Lung microvascular endothelial cell (primary cell): ENCODE results near the gene MAP2K5. TPM values are rescaled to one million over a fixed set of nuclear protein-coding genes. Genes with fewer than 3 reads are reported as not detected.

Experiments used
- DNase-seq, 2 donors: peaks; one replicate each; pipeline versions ENCODE4 v3.0.0 to v3.0.0-alpha.2; 2010; ENCODE audit warnings: low read depth in 2 of 2
- total RNA-seq: library from RNA; depleted of rRNA; stranded (reverse); fragments of >200 nt; gene quantifications from 2 replicates; pipeline ENCODE4 v1.2.1, GENCODE V29; 2014

Gene MAP2K5
- total RNA-seq, 1 donor from 2014 or later, result 2.8 TPM

- no peak for DNase-seq
Observed at GRCh38 chr15:67803996-67804843, 261.7 kb downstream of the MAP2K5 start.

DNA sequence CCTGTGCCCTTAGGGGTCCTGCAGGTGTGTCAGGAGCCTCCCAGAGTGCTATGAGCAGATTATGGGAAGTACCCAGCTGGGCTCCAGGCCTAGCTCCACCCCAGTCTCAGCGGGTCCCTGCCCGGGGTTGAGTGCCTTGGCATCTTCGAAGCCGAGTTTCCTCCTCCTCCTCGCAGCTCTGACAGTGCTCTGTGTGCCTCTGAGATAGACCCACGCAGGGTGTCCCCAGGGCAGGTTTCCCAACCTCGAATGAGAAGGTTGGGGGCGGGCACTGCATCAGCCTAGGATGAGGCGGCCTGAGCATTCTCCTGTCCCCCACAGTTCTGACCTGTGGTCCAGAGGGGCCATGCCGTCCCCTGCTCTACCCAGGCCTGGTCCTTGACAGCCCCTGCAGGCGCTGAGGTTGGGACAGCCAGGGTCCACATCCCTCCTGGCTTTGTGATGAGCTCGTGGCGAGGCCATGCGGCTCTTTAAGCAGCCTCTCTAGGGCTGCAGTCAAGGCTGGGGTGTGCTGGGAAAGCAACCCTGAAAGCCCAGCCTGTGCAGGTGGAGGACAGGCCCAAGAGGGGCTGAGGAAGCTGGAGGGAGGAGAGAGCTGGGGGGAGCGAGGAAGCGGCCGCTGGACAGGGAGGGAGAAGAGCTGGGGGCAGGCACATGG, 262.6 kb downstream of the MAP2K5 start:
- no peak for DNase-seq

GRCh38 chr15:67805666-67806516, 263.4 kb downstream of the MAP2K5 start:
- no peak for DNase-seq

DNA sequence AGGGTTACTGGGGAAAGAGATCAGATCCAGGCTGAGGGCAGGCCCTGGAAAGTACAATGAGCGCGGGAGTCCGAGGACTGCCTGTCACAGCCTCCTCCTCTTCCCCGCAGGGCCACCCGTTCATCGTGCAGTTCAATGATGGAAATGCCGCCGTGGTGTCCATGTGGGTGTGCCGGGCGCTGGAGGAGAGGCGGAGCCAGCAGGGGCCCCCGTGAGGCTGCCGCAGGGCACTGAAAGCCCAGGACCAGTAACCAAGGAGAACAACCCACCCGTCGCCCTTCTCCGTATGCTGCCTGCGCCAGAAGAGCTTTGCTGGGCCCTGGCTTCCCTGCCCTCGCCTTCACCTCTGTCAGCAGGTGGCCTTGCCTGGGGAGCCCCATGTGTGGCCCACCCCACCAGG, 264.0 kb downstream of the MAP2K5 start:
- no peak for DNase-seq

DNA sequence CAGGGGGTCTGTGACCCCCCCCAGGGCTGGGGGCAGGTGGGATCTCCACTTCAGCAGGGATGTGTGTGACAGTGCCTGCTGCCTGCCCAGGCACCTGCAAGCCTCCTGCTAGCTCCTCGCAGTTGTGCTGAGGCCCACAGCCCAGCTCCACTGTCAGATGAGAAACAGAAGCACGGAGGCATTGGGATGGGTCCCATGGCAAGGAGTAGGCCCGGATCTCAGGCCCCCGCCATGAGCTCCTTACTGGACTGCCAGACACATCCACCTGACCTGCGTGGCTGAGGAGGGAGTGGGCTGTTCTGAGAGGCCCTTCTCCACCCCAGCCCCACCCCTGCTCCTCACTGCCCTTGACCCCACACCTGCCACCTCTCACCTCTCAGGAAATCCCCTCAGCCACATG, 264.6 kb downstream of the MAP2K5 start:
- no peak for DNase-seq

DNA sequence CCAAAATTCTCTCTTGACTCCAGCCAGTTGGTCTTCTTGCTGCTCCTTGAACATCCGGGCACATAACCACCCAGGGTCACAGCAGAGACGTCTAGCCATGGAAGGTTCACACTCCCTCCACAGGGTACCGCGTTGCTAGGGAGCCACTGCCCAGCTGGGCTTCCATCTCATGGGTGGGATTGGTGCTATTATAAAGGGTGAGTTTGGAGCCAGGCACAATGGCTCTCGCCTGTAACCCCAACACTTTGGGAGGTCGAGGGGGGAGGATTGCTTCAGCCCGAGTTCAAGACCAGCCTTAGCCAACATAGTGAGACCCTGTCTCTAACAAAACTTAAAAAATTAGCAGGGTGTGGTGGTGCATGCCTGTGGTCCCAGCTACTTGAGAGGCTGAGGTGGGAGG, 265.3 kb downstream of the MAP2K5 start:
- no peak for DNase-seq

DNA sequence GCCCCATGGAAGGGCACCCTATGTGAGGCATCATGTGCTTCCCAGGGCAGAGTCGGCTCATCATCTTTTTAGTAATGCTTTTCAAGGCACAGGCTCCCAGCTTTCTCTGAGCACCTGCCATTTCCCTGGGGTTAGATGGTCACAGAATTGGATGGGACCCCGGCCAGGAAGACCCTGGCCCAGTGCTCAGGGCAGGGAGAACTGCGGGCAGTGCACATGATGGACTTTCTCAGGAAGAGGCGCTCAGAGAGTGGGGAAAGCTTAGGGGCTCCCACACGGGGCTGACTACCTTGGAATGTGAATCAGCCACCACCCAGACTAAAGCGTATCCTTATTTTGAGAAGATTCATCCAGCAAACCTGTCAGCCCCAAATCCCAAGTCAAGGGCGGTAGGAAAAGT, 266.3 kb downstream of the MAP2K5 start:
- no peak for DNase-seq

DNA sequence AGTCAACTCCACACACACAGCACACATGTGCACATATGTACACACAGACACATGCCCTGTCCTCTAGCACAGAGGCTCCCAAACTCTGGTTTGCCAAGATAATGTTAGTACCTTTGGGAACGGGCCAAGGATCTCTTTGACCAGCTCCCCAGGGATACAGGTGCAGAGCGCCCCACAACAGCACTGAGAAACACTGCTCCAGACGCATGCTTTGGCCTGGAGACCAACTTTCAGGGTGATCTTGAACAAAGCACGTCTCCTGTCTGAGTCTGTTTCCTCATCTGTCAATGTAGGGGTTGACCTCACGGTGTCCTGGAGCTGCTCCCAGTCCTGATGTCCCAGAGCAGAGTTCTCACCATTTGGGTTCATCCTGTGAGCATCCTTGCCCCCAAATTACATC, 266.9 kb downstream of the MAP2K5 start:
- no peak for DNase-seq

DNA sequence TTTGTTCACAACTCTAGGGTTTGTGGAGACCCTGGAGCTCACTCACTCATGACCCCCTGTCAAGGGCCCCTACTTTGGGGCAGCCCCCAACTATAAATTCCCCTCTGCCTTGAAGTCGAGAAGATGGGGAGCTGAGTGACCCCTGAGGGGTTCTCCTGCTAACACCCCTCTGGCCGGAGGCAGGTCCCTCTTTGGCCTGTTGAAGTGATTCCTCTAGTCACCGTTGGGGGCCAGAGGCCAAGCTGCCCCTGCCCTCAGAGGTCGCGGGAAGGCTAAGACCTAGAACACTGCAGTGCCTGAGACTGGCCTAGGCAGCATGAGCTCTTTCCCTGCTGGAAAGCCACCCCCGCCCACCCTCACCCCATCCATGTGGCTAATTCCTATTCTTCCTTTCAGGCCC, 267.4 kb downstream of the MAP2K5 start:
- DNase-seq, result no peak

DNA sequence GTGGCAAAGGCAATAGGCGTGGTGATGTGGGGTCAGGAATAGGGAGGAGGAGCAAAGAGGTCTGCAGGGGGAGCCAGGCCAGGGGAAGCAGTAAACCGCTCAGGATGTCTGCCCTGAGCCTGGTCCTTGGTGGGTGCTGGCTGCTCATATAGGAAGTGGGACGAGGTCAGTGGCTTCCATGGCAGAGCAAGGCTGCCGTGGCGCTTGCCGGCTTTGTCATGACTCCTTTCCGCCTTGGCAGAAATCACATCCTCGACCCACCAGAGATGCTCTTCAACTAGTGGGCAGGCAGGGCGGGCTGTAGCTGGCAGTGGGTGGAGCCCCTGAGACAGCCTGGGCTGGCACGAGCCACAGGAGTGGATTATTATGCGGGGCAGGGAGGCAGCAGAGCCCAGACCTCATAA, 269.7 kb downstream of the MAP2K5 start:
- DNase-seq, result no peak

GRCh38 chr15:67813104-67813634, 270.7 kb downstream of the MAP2K5 start:
- no peak for DNase-seq

DNA sequence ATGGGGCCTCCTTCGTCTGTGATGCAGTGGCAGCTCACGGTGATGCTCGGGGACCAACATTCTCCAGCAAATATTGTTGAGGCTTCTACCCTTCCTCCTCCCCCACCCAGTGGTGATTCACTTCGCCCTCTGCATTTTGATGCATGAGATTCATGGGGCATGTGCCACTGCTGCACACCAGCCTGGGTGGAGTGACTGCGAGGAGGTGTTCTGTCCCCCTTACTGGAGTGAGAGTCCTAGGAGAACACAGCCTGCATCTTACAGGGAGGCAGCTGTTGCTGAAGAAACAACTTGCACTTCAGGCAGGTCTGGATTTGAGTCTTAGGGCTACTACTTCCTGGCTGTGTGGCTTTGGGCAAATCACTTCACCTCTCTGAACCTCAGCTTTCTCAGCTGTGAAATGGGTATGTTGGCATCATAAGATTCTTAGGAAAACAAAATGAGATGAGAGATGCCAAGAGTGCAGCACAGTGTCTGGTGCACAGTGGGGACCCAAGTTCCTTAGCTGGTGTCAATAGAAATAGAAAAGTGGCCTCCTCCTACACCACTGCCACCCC, 272.6 kb downstream of the MAP2K5 start:
- no peak for DNase-seq

DNA sequence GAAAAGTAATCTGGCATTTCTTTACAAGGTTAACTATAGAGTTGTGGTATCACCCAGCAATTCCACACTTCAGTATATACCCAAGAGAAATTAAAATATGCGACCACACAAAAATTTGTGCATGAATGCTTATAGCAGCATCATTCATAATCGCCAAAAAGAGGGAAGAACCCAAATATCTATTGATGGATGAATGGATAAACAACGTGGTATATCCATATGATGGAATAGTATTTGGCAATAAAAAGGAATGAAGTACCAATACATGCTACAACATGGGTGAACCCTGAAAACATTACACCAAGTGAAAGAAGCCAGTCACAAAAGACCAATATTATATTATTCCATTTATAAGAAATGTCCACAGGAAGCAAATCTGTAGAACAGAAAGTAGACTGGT, 274.2 kb downstream of the MAP2K5 start:
- DNase-seq, result no peak

DNA sequence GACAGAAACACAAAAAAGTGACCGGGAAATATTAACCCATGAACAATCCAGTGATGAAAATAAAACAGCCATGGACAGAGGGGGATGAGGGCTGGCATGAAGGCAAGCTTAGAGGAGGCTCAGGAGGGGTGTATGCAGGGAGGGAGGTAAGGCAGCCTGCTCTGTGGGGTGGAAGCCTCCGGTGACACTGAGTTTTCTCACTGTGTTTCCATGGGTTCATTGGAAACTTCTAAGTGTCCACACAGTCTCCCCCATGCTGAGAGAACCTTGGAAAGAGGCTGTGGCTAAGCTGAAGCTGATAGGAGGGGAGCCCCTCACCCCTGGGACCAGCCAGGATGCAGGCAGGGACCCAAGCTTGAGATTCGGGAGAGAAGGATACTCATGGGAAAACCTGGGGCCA, 276.0 kb downstream of the MAP2K5 start:
- no peak for DNase-seq

DNA sequence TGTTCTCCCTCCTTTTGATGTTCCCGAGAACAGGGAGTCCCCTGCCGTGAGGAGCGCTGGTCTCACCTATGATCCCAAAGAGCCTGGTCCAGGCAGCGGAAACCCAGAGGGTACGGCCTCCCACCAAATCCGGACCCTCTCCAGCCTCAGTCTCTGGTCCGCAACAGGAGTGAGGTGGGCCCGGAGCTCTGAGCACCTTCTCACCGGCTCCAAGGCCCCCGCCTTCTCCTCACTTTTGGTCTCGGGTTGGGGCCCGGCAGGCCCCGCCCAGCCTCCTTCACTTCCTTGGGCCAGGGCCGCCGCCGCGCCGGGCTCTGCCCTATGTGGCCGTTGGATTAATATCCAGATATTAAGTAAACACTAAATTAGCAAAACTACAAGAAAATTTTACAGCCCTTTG, 277.1 kb downstream of the MAP2K5 start:
- no peak for DNase-seq

GRCh38 chr15:67820122-67820991, 277.9 kb downstream of the MAP2K5 start:
- no peak for DNase-seq

- DNase-seq, result peak; percentile 66 to 75
Observed at GRCh38 chr15:67820992-67821783, 278.7 kb downstream of the MAP2K5 start.

- no peak for DNase-seq
Observed at GRCh38 chr15:67821784-67822440, 279.4 kb downstream of the MAP2K5 start.
